ENCODE measurements around the gene MERTK. TPM values are rescaled to one million over a fixed set of nuclear protein-coding genes. Genes with fewer than 3 reads are reported as not detected.
A peak's percentile ranks its signal among the peaks of the same experiment; 100 is the strongest.

The MERTK gene
- total and polyA plus RNA-seq, 2 of the 13 experiments (the other 11 are each of a cell fraction or from before 2014, with no cell fraction given), result 37.3 to 44.7 TPM

DNA sequence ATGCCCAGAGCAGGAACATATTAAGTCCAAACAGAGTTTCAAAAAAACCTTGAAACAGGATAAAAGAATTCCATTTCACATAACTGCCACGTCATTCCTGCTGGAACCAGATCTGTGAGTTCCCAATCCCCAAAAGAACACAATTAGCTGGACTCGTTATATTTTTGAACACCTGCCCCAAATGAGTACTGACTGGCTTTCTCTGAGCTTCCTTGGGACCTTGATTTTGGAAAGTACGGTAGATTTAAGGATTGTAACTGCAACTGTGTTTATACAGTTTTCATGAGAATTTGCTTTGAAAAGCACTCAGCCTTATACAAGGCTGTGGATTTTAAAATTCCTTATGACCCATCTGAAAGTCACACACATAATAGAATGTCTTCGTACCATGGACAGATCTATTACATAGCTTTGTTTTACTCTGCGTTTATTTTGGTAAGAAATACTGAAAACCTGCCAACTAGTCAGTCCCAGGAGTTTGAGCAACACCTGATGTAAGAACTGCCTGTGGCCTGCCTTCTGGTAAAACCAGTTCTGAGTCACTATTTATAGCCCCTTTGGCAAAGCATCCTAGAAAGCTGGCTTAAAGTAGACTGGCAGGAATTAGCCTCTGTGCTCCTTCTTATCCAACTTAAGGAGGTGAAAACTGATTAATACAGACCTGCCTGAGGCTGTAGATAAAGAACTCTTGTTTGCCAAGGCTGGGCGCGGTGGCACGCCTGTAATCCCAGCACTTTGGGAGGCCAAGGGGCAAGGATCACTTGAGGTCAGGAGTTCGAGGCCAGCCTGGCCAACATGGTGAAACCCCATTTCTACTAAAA, 48.1 kb downstream of the MERTK start (continued):
- TF ChIP-seq MLX (CRISPR knock-in tag; IDR thresholded peaks at IDR 0.05) (no peak), REPIN1 (CRISPR knock-in tag; IDR thresholded peaks at IDR 0.05; ENCODE audit: borderline replicate concordance, low read depth) (no peak), ZNF558 (CRISPR knock-in tag; IDR thresholded peaks at IDR 0.05; ENCODE audit: borderline replicate concordance) (peak; percentile 22; the same call in 1 of the 2 replicates), GATA4 (IDR thresholded peaks at IDR 0.05; ENCODE audit: borderline replicate concordance, low read depth) (no peak), ZNF205 (CRISPR knock-in tag; IDR thresholded peaks at IDR 0.05) (no peak), TRIM24 (CRISPR knock-in tag; IDR thresholded peaks at IDR 0.05) (no peak), HMGXB4 (CRISPR knock-in tag; IDR thresholded peaks at IDR 0.05; ENCODE audit: borderline replicate concordance in 1 of 2, low read depth in 1 of 2) (no peak), RXRB (CRISPR knock-in tag; IDR thresholded peaks at IDR 0.05; ENCODE audit: borderline replicate concordance) (no peak), KAT2B (IDR thresholded peaks at IDR 0.05; ENCODE audit: borderline replicate concordance, low read depth, low read length) (no peak), ZNF768 (CRISPR knock-in tag; IDR thresholded peaks at IDR 0.05) (no peak), FOSL1 (CRISPR knock-in tag; IDR thresholded peaks at IDR 0.05; ENCODE audit: borderline replicate concordance) (no peak), THYN1 (CRISPR knock-in tag; IDR thresholded peaks at IDR 0.05; ENCODE audit: borderline replicate concordance, low read depth) (no peak), FIP1L1 (IDR thresholded peaks at IDR 0.05; ENCODE audit: borderline replicate concordance, insufficient read depth, low read depth, low read length) (no peak), ERF (CRISPR knock-in tag; IDR thresholded peaks at IDR 0.05) (no peak), LRRFIP1 (CRISPR knock-in tag; conservative IDR thresholded peaks at IDR 0.05) (no peak), GPN1 (CRISPR knock-in tag; IDR thresholded peaks at IDR 0.05; ENCODE audit: borderline replicate concordance) (no peak), ZNF629 (CRISPR knock-in tag; conservative IDR thresholded peaks at IDR 0.05) (no peak), CBX2 (IDR thresholded peaks at IDR 0.05; ENCODE audit: low read depth, low read length) (no peak), CBX2 (CRISPR knock-in tag; IDR thresholded peaks at IDR 0.05; ENCODE audit: low read depth) (no peak), SRSF1 (optimal IDR thresholded peaks at IDR 0.05; ENCODE audit: low read depth, low read length) (no peak), ZFP37 (CRISPR knock-in tag; IDR thresholded peaks at IDR 0.05; ENCODE audit: borderline replicate concordance) (no peak)
- TF ChIP-seq, protein P1, sequence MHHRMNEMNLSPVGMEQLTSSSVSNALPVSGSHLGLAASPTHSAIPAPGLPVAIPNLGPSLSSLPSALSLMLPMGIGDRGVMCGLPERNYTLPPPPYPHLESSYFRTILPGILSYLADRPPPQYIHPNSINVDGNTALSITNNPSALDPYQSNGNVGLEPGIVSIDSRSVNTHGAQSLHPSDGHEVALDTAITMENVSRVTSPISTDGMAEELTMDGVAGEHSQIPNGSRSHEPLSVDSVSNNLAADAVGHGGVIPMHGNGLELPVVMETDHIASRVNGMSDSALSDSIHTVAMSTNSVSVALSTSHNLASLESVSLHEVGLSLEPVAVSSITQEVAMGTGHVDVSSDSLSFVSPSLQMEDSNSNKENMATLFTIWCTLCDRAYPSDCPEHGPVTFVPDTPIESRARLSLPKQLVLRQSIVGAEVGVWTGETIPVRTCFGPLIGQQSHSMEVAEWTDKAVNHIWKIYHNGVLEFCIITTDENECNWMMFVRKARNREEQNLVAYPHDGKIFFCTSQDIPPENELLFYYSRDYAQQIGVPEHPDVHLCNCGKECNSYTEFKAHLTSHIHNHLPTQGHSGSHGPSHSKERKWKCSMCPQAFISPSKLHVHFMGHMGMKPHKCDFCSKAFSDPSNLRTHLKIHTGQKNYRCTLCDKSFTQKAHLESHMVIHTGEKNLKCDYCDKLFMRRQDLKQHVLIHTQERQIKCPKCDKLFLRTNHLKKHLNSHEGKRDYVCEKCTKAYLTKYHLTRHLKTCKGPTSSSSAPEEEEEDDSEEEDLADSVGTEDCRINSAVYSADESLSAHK (CRISPR knock-in tag; IDR thresholded peaks at IDR 0.05; ENCODE audit: borderline replicate concordance), result no peak
